Adrenal gland (tissue), 12 donors: ENCODE results near the gene N4BP2L2. TPM values are rescaled to one million over a fixed set of nuclear protein-coding genes. Genes with fewer than 3 reads are reported as not detected.

Experiments used
- DNase-seq, 7 donors: peaks; one replicate each; pipeline ENCODE4 v3.0.0-alpha.2; 2019 to 2020
- H3K27ac ChIP-seq, 5 donors: fragments of 200-600 bp; sonication (generic) in 4 of 5; 1 replicate in 3 of 5; 2 replicates in 2 of 5; pipeline versions ENCODE4 v1.5.1 to v1.8.0; 2016 to 2020; ENCODE audit warnings: mild to moderate bottlenecking in 1 of 5
- H3K27me3 ChIP-seq: fragments of 200-600 bp; 2 replicates; pipeline ENCODE4 v1.8.0; 2021
- H3K36me3 ChIP-seq, 2 donors: fragments of 200-600 bp; replicated peaks in 1 of 2; 1 replicate in 1 of 2; 2 replicates in 1 of 2; pipeline versions ENCODE4 v1.5.1 to v1.8.0; 2018 to 2022
- H3K4me1 ChIP-seq, 2 donors: fragments of 200-600 bp; replicated peaks in 1 of 2; 1 replicate in 1 of 2; 2 replicates in 1 of 2; pipeline versions ENCODE4 v1.5.1 to v1.8.0; 2018 to 2021
- H3K4me3 ChIP-seq, 4 donors: fragments of 200-600 bp; sonication (generic) in 3 of 4; one replicate each; pipeline ENCODE4 v1.5.1; 2016 to 2018
- H3K9me3 ChIP-seq, 3 donors: fragments of 200-600 bp; sonication (generic) in 1 of 3; replicated peaks in 1 of 3; 1 replicate in 2 of 3; 2 replicates in 1 of 3; pipeline versions ENCODE4 v1.5.1 to v1.8.0; 2016 to 2021
- POLR2A ChIP-seq, 2 donors: fragments of 450-650 bp; IDR thresholded peaks; one replicate each; pipeline ENCODE4 v1.6.1; 2017; ENCODE audit warnings: antibody characterized with exemption in 2 of 2, mild to moderate bottlenecking in 2 of 2, moderate library complexity in 1 of 2
- WGBS, 4 donors: extraction: QIAGEN DNeasy Blood & Tissue Kit in 2 of 4; methylation state at CpG; one replicate each; pipeline versions ENCODE4 v1.1.5 to v1.1.7; 2013 to 2017; 5-methylcytosine and 5-hydroxymethylcytosine counted together
- intact Hi-C, 2 donors: fragments of 100-400 bp; cut with DNase I; formaldehyde crosslinking; loops; one replicate each; pipeline versions ENCODE4 v1.14.1 to v1.15.0; 2022 to 2023
- polyA plus RNA-seq, 3 donors: library from polyadenylated mRNA; stranded (reverse); fragments of 200-250 nt in 2 of 3; fragments of 350-450 nt in 1 of 3; fragmentation: Illumina TruSeq in 1 of 3; extraction: RNeasy Lipid Tissue Mini Kit (QIAGEN cat#74804) in 1 of 3; gene quantifications; one replicate each; pipeline ENCODE4 v1.2.3, GENCODE V29; 2013 to 2014
- total RNA-seq, 9 donors: library from RNA; depleted of rRNA in 4 of 9; stranded (reverse); fragments of >200 nt in 4 of 9; fragments of 120-200 nt in 1 of 9; fragmentation: NEBNext Ultra II Directional in 1 of 9; extraction: Animal tissue kit (Norgen Biotek cat#: 25700) in 1 of 9; gene quantifications; one replicate each; pipeline versions ENCODE4 v1.1.0 to v1.2.4, GENCODE V29; 2013 to 2023
- TF ChIP-seq, protein P1 (sequence below), 6 experiments: fragments of 450-650 bp in 4 of 6; fragments of 200-600 bp in 2 of 6; sonication (generic) in 1 of 6; IDR thresholded peaks; 1 replicate in 5 of 6; 2 replicates in 1 of 6; pipeline versions ENCODE4 v1.5.1 to v1.8.0; 2016 to 2021; ENCODE audit warnings: antibody characterized with exemption in 6 of 6, mild to moderate bottlenecking in 2 of 6, moderate library complexity in 1 of 6
- donor health status: healthy with polysubstance abuse.
- donor health status: Bipolar disorder and iron deficiency.
- donor health status: DM: yes; HTN: yes; CAD: no.
- donor health status: DM: no; HTN: no; CAD: no.
- donor health status: DM: no; HTN: no; CAD: no.
- donor health status: DM: yes; HTN: yes; CAD: no.

N4BP2L2 gene
- total and polyA plus RNA-seq, 12 donors, result 34.1 to 321 (median 117) TPM

DNA sequence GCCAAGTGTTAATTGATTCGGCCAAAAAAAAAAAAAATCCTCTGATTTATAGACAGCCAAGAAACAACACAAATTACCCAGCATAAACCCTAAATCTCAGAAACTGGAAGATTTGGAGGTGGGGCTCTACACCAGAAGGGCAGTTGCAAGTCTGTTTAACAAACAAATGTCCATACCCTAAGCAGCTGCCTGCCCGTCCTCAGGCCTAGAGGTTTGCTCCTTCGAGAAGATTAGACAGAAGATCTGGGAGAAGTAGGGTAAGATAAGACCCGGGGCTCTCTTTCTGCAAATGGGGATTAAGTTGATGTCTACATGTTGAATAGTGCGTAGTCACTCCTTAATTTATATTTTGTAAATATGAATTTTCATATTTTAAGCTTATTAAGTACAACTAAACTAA, 107.2 kb downstream of the N4BP2L2 start:
- Histone ChIP-seq H3K27ac (no peak overlapping the region), H3K4me3 (no peak overlapping the region), H3K9me3 (no peaks in the 10 kb centered on the region), H3K4me1 (peaks cover 0 to 12% of the 10 kb centered on the region in 2 donors), H3K27me3 (no peaks in the 10 kb centered on the region), H3K36me3 (no peaks in the 10 kb centered on the region)
- intact Hi-C loops, result no loop called here
- no peak for DNase-seq
- TF ChIP-seq, protein P1, sequence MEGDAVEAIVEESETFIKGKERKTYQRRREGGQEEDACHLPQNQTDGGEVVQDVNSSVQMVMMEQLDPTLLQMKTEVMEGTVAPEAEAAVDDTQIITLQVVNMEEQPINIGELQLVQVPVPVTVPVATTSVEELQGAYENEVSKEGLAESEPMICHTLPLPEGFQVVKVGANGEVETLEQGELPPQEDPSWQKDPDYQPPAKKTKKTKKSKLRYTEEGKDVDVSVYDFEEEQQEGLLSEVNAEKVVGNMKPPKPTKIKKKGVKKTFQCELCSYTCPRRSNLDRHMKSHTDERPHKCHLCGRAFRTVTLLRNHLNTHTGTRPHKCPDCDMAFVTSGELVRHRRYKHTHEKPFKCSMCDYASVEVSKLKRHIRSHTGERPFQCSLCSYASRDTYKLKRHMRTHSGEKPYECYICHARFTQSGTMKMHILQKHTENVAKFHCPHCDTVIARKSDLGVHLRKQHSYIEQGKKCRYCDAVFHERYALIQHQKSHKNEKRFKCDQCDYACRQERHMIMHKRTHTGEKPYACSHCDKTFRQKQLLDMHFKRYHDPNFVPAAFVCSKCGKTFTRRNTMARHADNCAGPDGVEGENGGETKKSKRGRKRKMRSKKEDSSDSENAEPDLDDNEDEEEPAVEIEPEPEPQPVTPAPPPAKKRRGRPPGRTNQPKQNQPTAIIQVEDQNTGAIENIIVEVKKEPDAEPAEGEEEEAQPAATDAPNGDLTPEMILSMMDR (IDR thresholded peaks at IDR 0.05), result no peak
- no peak for TF ChIP-seq POLR2A (IDR thresholded peaks at IDR 0.05)
- WGBS, 4 donors, result 93 to 96% (median 96%) methylated on average over 5 of the region's 5 CpGs

- TF ChIP-seq, protein P1 (IDR thresholded peaks at IDR 0.05), result no peak
- TF ChIP-seq POLR2A (IDR thresholded peaks at IDR 0.05), result no peak
- no peaks in the 10 kb centered on the region for H3K36me3 ChIP-seq
- no peaks in the 10 kb centered on the region for H3K9me3 ChIP-seq
- peaks cover 0 to 21% of the 10 kb centered on the region in 2 donors for H3K4me1 ChIP-seq
- no peak overlapping the region for H3K27ac ChIP-seq
- DNase-seq, result no peak
- no peak overlapping the region for H3K4me3 ChIP-seq
- intact Hi-C loops, result no loop called here
- H3K27me3 ChIP-seq, result no peaks in the 10 kb centered on the region
- WGBS, 4 donors, result 67 to 77% (median 77%) methylated on average over 6 of the region's 6 CpGs
Measured at GRCh38 chr13:32430018-32430747, 108.4 kb downstream of the N4BP2L2 start.

- no peaks in the 10 kb centered on the region for H3K9me3 ChIP-seq
- H3K27ac ChIP-seq, result peak overlapping the region in 3 of 5 donors; percentile 81 to 93 (median 87)
- DNase-seq, result no peak
- H3K4me1 ChIP-seq, result peaks cover 0 to 21% of the 10 kb centered on the region in 2 donors
- TF ChIP-seq, protein P1 (IDR thresholded peaks at IDR 0.05), result no peak
- no peak for TF ChIP-seq POLR2A (IDR thresholded peaks at IDR 0.05)
- no peak overlapping the region for H3K4me3 ChIP-seq
- no peaks in the 10 kb centered on the region for H3K36me3 ChIP-seq
- intact Hi-C loops, result loop anchor here in 1 of 2 donors (10.0 kb wide), 1 partner anchor 105 kb away; the partner anchor contains the start of gene N4BP2L2
- 93 to 98% (median 96%) methylated on average over 3 to 6 of the region's 6 CpGs for WGBS, 4 donors
- H3K27me3 ChIP-seq, result no peaks in the 10 kb centered on the region
Measured at GRCh38 chr13:32429433-32429909, 109.1 kb downstream of the N4BP2L2 start.

GRCh38 chr13:32428581-32429432, 109.8 kb downstream of the N4BP2L2 start:
- H3K4me3 ChIP-seq, result peak overlapping the region in 2 of 4 donors; percentile 87 to 96
- 42 to 47% (median 43%) methylated on average over 9 of the region's 9 CpGs for WGBS, 4 donors
- peak overlapping the region; percentile 58 to 93 (median 81) for H3K27ac ChIP-seq
- no peaks in the 10 kb centered on the region for H3K36me3 ChIP-seq
- intact Hi-C loops, result loop anchor here in 1 of 2 donors (10.0 kb wide), 1 partner anchor 106 kb away; the partner anchor contains the start of gene N4BP2L2
- TF ChIP-seq POLR2A (IDR thresholded peaks at IDR 0.05), result no peak
- TF ChIP-seq, protein P1 (IDR thresholded peaks at IDR 0.05), result no peak
- H3K4me1 ChIP-seq, result peaks cover 0 to 21% of the 10 kb centered on the region in 2 donors
- peak in 3 of 7 donors; percentile 12 to 29 (median 24) for DNase-seq
- H3K27me3 ChIP-seq, result no peaks in the 10 kb centered on the region
- H3K9me3 ChIP-seq, result no peaks in the 10 kb centered on the region
